Melanocyte of skin (primary cell): ENCODE data around the gene FOSB. TPM values are rescaled to one million over a fixed set of nuclear protein-coding genes. Genes with fewer than 3 reads are reported as not detected.

Source experiments
- small RNA-seq, 2 donors: library from RNA; depleted of rRNA; stranded (forward); fragments of <200 nt; gene quantifications; one replicate each; pipeline ENCODE3, GENCODE V24; 2012
- total RNA-seq, 2 donors: library from RNA; depleted of rRNA; stranded (reverse); fragments of >200 nt; gene quantifications; 2 replicates each; pipeline ENCODE4 v1.2.3, GENCODE V29; 2012

Gene FOSB
- under 1 TPM; 0.34 to 0.67 TPM for total RNA-seq

DNA sequence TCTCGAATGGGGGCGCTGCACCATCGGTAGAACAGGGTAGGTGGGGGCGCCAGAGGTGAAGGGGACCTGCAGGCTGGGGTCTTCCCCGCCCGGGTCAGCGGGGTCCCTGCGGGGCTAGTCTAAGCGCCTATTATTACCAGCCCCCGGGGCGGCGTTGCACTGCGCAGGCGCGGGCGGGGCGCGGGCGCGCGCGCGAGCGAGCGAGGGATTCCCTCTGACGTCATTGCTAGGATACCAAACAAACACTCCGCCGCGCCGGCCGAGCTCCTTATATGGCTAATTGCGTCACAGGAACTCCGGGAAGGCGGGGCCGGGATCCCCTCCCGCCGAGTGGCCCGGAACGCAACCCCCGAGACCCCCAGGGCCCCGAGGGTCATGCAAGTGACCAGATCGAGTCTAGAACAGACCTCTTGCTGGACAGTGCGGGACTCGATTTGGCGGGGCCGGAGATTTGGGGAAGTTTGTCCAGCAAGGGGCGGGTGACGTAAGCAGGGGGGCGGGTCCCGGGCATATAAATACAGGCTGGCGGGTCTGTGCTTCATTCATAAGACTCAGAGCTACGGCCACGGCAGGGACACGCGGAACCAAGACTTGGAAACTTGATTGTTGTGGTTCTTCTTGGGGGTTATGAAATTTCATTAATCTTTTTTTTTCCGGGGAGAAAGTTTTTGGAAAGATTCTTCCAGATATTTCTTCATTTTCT, at the start of gene FOSB:
Gene FOSB (plus strand): TSS at position 541 of the 703 bp plus-strand sequence. CDS start 591 bp downstream, outside the sequence.

GRCh38 chr19:45423589-45424190, 44.1 kb upstream of the FOSB start, which contains the start of gene ERCC1:
ERCC1 (minus strand) TSS chr19:45423917; CDS start chr19:45423374, 543 bp downstream.

GRCh38 chr19:45498411-45499195, 30.8 kb downstream of the FOSB start, which contains the start of gene PPM1N:
PPM1N (plus strand) TSS chr19:45498443; CDS start chr19:45498473, 30 bp downstream.

GRCh38 chr19:45506989-45507871, 39.4 kb downstream of the FOSB start, which contains the start of gene VASP:
VASP (plus strand) TSS chr19:45507479; CDS start chr19:45507772, 293 bp downstream.

Small RNA genes within 50 kb of the gene (small RNA-seq; reads per million reads assigned to genes)
- gene MIR6088: 0 reads per million in 2 donors

Other genes starting within 250 kb of the FOSB start
- under 1 TPM in 1 of 2 donors, not detected in 1; 0.34 TPM for gene EXOC3L2, start 222.6 kb upstream of the FOSB start, total RNA-seq
- gene MARK4, start 216.7 kb upstream of the FOSB start, total RNA-seq: 10 to 100 TPM in 1 of 2 donors, 1 to 10 TPM in 1; 8.6 to 11.7 TPM
- gene CKM, start 145.1 kb upstream of the FOSB start, total RNA-seq: not detected
- gene KLC3, start 127.2 kb upstream of the FOSB start, total RNA-seq: not detected
- 10 to 100 TPM; 11.7 to 19.0 TPM for gene ERCC2, start 97.4 kb upstream of the FOSB start, total RNA-seq
- under 1 TPM; under 0.01 to 1.00 TPM for gene PPP1R13L, start 62.9 kb upstream of the FOSB start, total RNA-seq
- 10 to 100 TPM in 1 of 2 donors, 1 to 10 TPM in 1; 3.1 to 13.0 TPM for gene POLR1G, start 61.4 kb upstream of the FOSB start, total RNA-seq
- 10 to 100 TPM; 67.4 to 93.2 TPM for gene ERCC1, start 44.1 kb upstream of the FOSB start, total RNA-seq
- gene RTN2, start 29.1 kb downstream of the FOSB start, total RNA-seq: 1 to 10 TPM; 8.0 to 9.6 TPM
- gene PPM1N, start 30.4 kb downstream of the FOSB start, total RNA-seq: 1 to 10 TPM in 1 of 2 donors, under 1 TPM in 1; 0.67 to 1.4 TPM
- 10 to 100 TPM; 36.5 to 68.6 TPM for gene VASP, start 39.5 kb downstream of the FOSB start, total RNA-seq
- 10 to 100 TPM in 1 of 2 donors, 1 to 10 TPM in 1; 9.7 to 11.0 TPM for gene OPA3, start 116.8 kb downstream of the FOSB start, total RNA-seq
- under 1 TPM in 1 of 2 donors, not detected in 1; under 0.01 TPM for gene GPR4, start 134.2 kb downstream of the FOSB start, total RNA-seq
- gene EML2, start 171.4 kb downstream of the FOSB start, total RNA-seq: 10 to 100 TPM; 58.9 to 64.0 TPM
- under 1 TPM in 1 of 2 donors, not detected in 1; under 0.01 TPM for gene GIPR, start 200.2 kb downstream of the FOSB start, total RNA-seq
- gene SNRPD2, start 224.0 kb downstream of the FOSB start, total RNA-seq: 100 to 1,000 TPM; 193 to 358 TPM
- gene QPCTL, start 224.7 kb downstream of the FOSB start, total RNA-seq: 10 to 100 TPM; 45.6 to 52.3 TPM